Measurements from ENCODE around the gene MESP2. TPM values are rescaled to one million over a fixed set of nuclear protein-coding genes. Genes with fewer than 3 reads are reported as not detected.
A peak's percentile ranks its signal among the peaks of the same experiment; 100 is the strongest.

The MESP2 gene
- total and polyA plus RNA-seq, 3 experiments from 2014 or later = not detected

DNA sequence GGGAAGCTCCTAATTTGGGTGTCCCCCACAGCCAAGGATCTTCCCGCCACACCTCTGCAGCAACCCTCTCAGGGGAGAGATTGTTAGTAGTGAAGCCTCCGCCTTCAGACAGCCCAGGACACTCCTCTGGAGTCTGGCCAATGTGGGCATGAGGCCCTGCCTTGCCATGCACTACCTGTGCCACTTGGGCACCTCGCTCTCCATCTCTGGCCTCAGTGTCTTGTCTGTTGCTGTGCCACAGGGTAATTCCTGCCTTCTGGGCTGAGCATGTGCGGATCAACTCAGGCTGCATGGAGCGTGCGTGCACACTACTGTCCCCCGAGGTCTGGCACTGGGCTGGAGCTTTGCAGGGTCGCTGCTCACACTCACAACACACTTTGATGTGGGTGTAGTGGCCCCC lies 17.2 kb upstream of the MESP2 start:
- H3K4me3 ChIP-seq (ENCODE audit: low read length) = no peak overlapping the region
- no peak for DNase-seq
- Mint-ChIP-seq H3K4me1 (no peaks in the 10 kb centered on the region), H3K27me3 (peaks cover 7 to 12% of the 10 kb centered on the region in 2 donors), H3K27ac (no peak overlapping the region), H3K4me3 (no peak overlapping the region), H3K36me3 (no peaks in the 10 kb centered on the region), H3K9me3 (no peaks in the 10 kb centered on the region)
- H3K4me1 ChIP-seq (ENCODE audit: insufficient read depth, low read length) = no peaks in the 10 kb centered on the region
- no peaks in the 10 kb centered on the region for H3K27me3 ChIP-seq (ENCODE audit: insufficient read depth, low read length, poor library complexity, severe bottlenecking)
- no peaks in the 10 kb centered on the region for H3K9me3 ChIP-seq (ENCODE audit: low read length)
- no peaks in the 10 kb centered on the region for H3K36me3 ChIP-seq (ENCODE audit: insufficient read depth, low read length)
- ChIA-PET POLR2A (no interaction called here), CTCF (interaction anchor here (3.1 kb wide), 1 partner anchor 115 kb away, joined by 19 read pairs; no protein-coding TSS in a partner anchor)
- H3K27ac ChIP-seq (ENCODE audit: low read depth, low read length) = no peak overlapping the region

DNA sequence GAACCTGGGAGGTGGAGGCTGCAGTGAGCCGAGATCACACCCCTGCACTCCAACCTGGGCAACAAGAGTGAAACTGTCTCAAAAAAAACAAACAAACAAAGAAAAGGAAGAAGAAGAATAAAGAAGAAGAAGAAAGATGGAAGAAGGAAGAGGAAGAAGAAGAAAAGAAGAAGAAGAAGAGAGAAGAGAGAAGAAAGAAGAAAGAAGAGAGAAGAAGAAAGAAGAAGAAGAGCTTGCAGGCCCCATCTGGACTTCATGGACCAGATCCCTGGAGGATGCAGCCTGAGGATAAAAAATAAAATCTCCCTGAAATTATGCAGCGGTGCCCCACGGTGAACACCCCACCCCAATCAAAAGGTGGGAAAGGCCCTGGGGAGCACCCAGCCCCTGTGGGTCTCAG lies 16.3 kb upstream of the MESP2 start:
- H3K4me1 ChIP-seq (ENCODE audit: insufficient read depth, low read length) = no peaks in the 10 kb centered on the region
- no peaks in the 10 kb centered on the region for H3K27me3 ChIP-seq (ENCODE audit: insufficient read depth, low read length, poor library complexity, severe bottlenecking)
- H3K36me3 ChIP-seq (ENCODE audit: insufficient read depth, low read length) = no peaks in the 10 kb centered on the region
- ChIA-PET POLR2A (no interaction called here), CTCF (interaction anchor here (1.6 to 3.1 kb wide), 5 partner anchors 8 to 114 kb away, joined by 3 to 19 read pairs (median 8); partner anchors contain the start of gene MESP1)
- no peak for DNase-seq
- no peaks in the 10 kb centered on the region for H3K9me3 ChIP-seq (ENCODE audit: low read length)
- no peak overlapping the region for H3K27ac Mint-ChIP-seq
- H3K4me1 Mint-ChIP-seq = no peaks in the 10 kb centered on the region
- H3K9me3 Mint-ChIP-seq = no peaks in the 10 kb centered on the region
- no peak overlapping the region for H3K4me3 ChIP-seq (ENCODE audit: low read length)
- H3K36me3 Mint-ChIP-seq = no peaks in the 10 kb centered on the region
- no peak overlapping the region for H3K4me3 Mint-ChIP-seq
- H3K27ac ChIP-seq (ENCODE audit: low read depth, low read length) = no peak overlapping the region
- H3K27me3 Mint-ChIP-seq = peaks cover 4 to 12% of the 10 kb centered on the region in 2 donors

DNA sequence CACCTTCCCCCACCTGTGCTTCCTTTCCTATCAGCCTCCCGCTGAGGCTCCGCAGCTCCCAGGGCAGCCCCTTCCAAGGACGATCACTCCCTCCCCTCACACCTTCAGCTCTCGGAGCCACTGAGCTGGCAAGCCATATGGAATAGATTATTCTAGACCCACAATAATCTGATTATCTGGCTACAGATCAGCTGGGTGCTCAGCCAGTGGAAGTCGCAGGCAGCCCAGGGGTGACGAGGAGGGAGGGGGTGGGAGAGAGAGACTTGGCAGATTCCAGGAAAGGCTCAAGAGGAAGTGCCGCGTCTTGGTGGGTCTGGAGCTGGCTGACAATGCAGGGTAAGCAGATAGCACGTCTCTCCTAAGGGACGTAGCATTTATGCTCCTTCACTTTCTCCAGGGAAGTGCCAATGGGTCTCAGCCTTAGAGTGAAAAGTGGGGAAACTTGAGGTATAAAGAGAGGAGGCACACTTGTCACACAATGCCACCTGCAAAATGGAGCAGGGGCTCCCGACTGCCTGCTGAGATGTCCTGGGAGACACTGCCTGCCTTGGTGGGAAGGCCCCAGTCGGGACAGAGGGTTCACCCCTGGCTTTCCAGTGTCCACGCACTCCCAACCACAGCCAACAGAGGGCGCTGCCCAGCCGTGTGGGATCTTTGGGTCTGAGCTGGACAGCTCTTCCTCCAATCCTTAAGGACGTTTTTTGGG lies 15.7 kb upstream of the MESP2 start:
- Histone ChIP-seq H3K27ac (ENCODE audit: low read depth, low read length) (peak overlapping the region; percentile 38), H3K4me3 (ENCODE audit: low read length) (no peak overlapping the region), H3K27me3 (ENCODE audit: insufficient read depth, low read length, poor library complexity, severe bottlenecking) (no peaks in the 10 kb centered on the region), H3K4me1 (ENCODE audit: insufficient read depth, low read length) (no peaks in the 10 kb centered on the region), H3K9me3 (ENCODE audit: low read length) (no peaks in the 10 kb centered on the region), H3K36me3 (ENCODE audit: insufficient read depth, low read length) (no peaks in the 10 kb centered on the region)
- H3K27me3 Mint-ChIP-seq = peaks cover 4 to 12% of the 10 kb centered on the region in 2 donors
- H3K9me3 Mint-ChIP-seq = no peaks in the 10 kb centered on the region
- no peaks in the 10 kb centered on the region for H3K4me1 Mint-ChIP-seq
- ChIA-PET POLR2A (no interaction called here), CTCF (interaction anchor here (1.5 to 3.1 kb wide), 6 partner anchors 8 to 311 kb away, joined by 3 to 19 read pairs (median 8); partner anchors contain the start of gene MESP1)
- H3K27ac Mint-ChIP-seq = no peak overlapping the region
- no peaks in the 10 kb centered on the region for H3K36me3 Mint-ChIP-seq
- DNase-seq = peak; percentile 17 to 67 (median 44)
- H3K4me3 Mint-ChIP-seq = no peak overlapping the region

DNA sequence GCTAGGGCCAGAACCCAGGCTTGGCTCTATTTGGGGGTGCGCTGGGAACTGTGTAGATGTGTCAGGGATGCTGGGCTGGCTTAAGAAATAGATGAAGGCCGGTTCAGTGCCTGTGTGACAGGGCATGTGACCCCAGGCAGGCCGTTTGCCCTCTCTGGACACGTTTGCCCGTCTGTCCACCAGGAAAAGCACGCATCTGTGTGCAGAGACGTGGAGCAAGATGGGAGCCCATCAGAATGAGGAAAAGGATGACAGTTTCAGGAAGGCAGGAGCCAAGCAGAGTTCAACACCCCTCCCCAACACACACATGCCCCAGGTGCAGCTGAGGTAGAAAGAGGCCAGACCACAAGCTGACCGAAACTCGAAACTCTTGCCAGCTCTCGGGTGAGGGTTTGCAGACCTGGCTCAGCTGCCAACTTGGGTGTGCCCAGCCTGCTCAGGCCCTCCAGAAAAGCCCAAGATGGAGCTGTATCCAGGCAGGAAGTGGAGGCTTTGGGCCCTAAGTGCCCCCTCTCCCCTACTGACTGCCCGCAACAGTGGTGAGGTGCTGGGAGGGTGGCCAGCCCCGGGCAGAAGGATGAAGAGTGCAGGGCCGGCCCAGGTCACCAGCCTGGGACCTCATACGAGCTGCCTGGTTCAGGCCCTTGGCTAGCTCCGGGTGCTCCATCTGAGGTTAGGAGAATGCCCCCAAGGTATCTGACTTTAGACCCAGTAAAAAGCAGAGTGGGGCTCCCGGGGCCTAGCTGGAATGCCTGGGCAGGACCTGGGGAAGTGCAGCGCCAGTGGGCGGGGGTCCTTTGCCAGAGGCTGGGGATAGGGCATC lies 14.9 kb upstream of the MESP2 start:
- no peaks in the 10 kb centered on the region for H3K36me3 Mint-ChIP-seq
- no peak for DNase-seq
- peaks cover 4 to 8% of the 10 kb centered on the region in 2 donors for H3K27me3 Mint-ChIP-seq
- no peaks in the 10 kb centered on the region for H3K36me3 ChIP-seq (ENCODE audit: insufficient read depth, low read length)
- CTCF ChIA-PET = interaction anchor here (1.5 to 3.1 kb wide), 6 partner anchors 7 to 310 kb away, joined by 3 to 19 read pairs (median 8); partner anchors contain the start of gene MESP1
- no peak overlapping the region for H3K4me3 Mint-ChIP-seq
- peak overlapping the region; percentile 17 for H3K27ac ChIP-seq (ENCODE audit: low read depth, low read length)
- H3K4me1 Mint-ChIP-seq = no peaks in the 10 kb centered on the region
- no peaks in the 10 kb centered on the region for H3K9me3 Mint-ChIP-seq
- H3K4me3 ChIP-seq (ENCODE audit: low read length) = no peak overlapping the region
- H3K4me1 ChIP-seq (ENCODE audit: insufficient read depth, low read length) = no peaks in the 10 kb centered on the region
- H3K27ac Mint-ChIP-seq = no peak overlapping the region
- POLR2A ChIA-PET = no interaction called here
- H3K9me3 ChIP-seq (ENCODE audit: low read length) = no peaks in the 10 kb centered on the region
- H3K27me3 ChIP-seq (ENCODE audit: insufficient read depth, low read length, poor library complexity, severe bottlenecking) = no peaks in the 10 kb centered on the region

DNA sequence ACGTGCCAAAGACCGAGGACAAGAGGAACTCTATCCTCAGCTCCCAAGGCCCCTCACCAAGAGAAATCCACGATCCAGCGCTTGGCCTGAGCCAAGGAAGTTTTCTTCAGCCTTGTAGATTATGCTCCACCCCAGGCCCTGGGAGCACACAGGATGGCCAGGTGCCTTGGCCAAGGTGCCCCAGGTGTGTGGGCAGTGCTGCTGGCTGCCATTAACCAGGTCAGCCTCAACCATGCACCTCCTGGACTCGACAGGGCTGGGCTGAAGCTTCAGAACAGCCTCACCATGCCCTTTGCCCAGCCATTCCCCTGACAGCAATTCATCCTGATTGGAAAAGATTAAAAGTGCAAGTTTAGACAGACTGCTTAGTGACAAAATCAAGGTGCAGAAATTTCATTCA lies 14.2 kb upstream of the MESP2 start:
- H3K4me1 Mint-ChIP-seq = no peaks in the 10 kb centered on the region
- H3K27ac Mint-ChIP-seq = no peak overlapping the region
- H3K4me3 ChIP-seq (ENCODE audit: low read length) = no peak overlapping the region
- DNase-seq = no peak
- peaks cover 4 to 8% of the 10 kb centered on the region in 2 donors for H3K27me3 Mint-ChIP-seq
- H3K9me3 ChIP-seq (ENCODE audit: low read length) = no peaks in the 10 kb centered on the region
- no peaks in the 10 kb centered on the region for H3K4me1 ChIP-seq (ENCODE audit: insufficient read depth, low read length)
- H3K27me3 ChIP-seq (ENCODE audit: insufficient read depth, low read length, poor library complexity, severe bottlenecking) = no peaks in the 10 kb centered on the region
- H3K4me3 Mint-ChIP-seq = no peak overlapping the region
- H3K36me3 Mint-ChIP-seq = no peaks in the 10 kb centered on the region
- no peaks in the 10 kb centered on the region for H3K36me3 ChIP-seq (ENCODE audit: insufficient read depth, low read length)
- no peak overlapping the region for H3K27ac ChIP-seq (ENCODE audit: low read depth, low read length)
- H3K9me3 Mint-ChIP-seq = no peaks in the 10 kb centered on the region
- POLR2A ChIA-PET = no interaction called here
- CTCF ChIA-PET = interaction anchor here (1.5 to 3.1 kb wide), 3 partner anchors 10 to 310 kb away, joined by 4 to 19 read pairs (median 13); no protein-coding TSS in a partner anchor

DNA sequence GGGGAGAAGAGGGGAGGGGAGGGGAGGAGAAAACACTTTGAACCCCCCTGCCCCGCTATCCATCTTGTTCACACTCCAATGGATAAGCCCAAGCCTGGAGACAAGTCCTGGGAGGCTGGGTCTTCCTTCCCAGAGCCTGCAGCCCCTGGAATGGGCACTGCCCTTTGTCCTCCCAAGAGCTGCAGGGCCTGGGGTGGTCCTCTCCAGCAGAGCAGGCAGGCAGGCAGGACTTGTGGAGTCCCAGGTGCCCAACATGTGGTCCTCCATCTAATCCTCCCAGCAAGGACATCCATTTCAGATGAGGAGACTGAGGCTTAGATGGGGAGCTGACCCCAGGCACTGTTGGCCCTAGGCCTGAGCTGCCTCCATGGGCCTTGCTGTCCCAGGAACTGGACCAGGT lies 10.4 kb upstream of the MESP2 start:
- Histone ChIP-seq H3K9me3 (ENCODE audit: low read length) (no peaks in the 10 kb centered on the region), H3K27me3 (ENCODE audit: insufficient read depth, low read length, poor library complexity, severe bottlenecking) (no peaks in the 10 kb centered on the region), H3K27ac (ENCODE audit: low read depth, low read length) (no peak overlapping the region), H3K4me1 (ENCODE audit: insufficient read depth, low read length) (no peaks in the 10 kb centered on the region), H3K36me3 (ENCODE audit: insufficient read depth, low read length) (no peaks in the 10 kb centered on the region), H3K4me3 (ENCODE audit: low read length) (no peak overlapping the region)
- Mint-ChIP-seq H3K4me3 (no peak overlapping the region), H3K4me1 (no peaks in the 10 kb centered on the region), H3K27me3 (no peaks in the 10 kb centered on the region), H3K9me3 (no peaks in the 10 kb centered on the region), H3K36me3 (no peaks in the 10 kb centered on the region), H3K27ac (no peak overlapping the region)
- ChIA-PET CTCF (no interaction called here), POLR2A (no interaction called here)
- DNase-seq = no peak

DNA sequence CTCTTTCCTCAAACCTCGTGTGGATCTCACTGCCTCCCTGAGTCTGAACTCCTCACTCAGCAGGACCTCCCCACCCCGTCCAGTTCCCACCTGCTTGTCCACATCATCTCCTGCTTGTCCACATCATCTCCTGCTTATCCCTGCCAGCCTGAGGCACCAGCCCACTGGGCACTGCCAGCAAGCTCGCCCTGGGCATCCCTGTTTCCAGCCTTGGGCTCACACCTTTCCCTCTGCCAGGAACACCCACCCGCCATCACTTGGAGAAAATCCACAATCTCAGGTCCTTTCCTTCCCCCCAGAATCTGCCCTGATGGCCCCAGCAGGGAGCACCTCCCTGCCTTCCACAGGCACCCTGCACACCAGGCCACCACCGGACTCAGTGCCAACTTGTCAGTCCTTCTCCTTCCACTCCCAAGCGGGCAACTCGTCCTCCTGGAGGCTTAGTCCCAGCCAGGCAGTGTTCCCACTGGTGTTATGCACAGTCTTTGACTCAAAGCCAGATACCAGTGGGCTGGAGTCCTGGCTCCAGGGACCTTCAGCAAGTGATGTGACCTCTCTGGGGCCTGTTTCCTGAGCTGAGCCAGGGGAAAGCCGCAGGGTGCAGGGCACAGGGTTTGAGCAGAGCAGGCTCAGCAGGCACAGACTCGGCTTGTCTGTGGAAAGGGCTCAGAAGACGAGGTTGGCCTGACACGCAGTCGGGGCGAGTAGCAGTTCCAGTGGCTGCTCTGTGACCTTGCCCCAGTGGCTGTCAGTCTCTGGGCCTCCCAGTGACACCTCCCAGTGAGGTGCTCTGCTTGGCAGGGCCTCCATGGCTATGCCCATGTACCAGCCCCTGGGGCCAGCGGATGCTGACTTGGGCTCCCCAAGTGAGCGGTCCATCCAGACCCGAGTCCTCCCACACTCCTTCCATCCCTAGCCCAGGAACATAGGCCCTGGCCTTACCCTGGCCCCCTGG lies 9.5 kb upstream of the MESP2 start:
- Histone ChIP-seq H3K9me3 (ENCODE audit: low read length) (no peaks in the 10 kb centered on the region), H3K36me3 (ENCODE audit: insufficient read depth, low read length) (no peaks in the 10 kb centered on the region), H3K27ac (ENCODE audit: low read depth, low read length) (no peak overlapping the region), H3K4me3 (ENCODE audit: low read length) (no peak overlapping the region), H3K27me3 (ENCODE audit: insufficient read depth, low read length, poor library complexity, severe bottlenecking) (no peaks in the 10 kb centered on the region), H3K4me1 (ENCODE audit: insufficient read depth, low read length) (no peaks in the 10 kb centered on the region)
- ChIA-PET CTCF (interaction anchor here (1.0 kb wide), 1 partner anchor 27 kb away, joined by 3 read pairs; no protein-coding TSS in a partner anchor), POLR2A (no interaction called here)
- DNase-seq = no peak
- H3K4me1 Mint-ChIP-seq = no peaks in the 10 kb centered on the region
- peak overlapping the region in 2 of 8 donors; percentile 44 to 55 for H3K27ac Mint-ChIP-seq
- H3K4me3 Mint-ChIP-seq = no peak overlapping the region
- peaks cover 0 to 1% of the 10 kb centered on the region in 2 donors for H3K27me3 Mint-ChIP-seq
- H3K36me3 Mint-ChIP-seq = no peaks in the 10 kb centered on the region
- H3K9me3 Mint-ChIP-seq = no peaks in the 10 kb centered on the region

Data from CD8-positive, alpha-beta memory T cell (primary cell).